HS-5 (cell line): Measurements from ENCODE around the gene SH3BGR.
"Not testable (repeated sequence)": the region's sequence is repeated elsewhere in the genome, so short reads cannot be mapped to it uniquely, and the experiment has no call there.

Experiments
- DNase-seq: peaks from one replicate; pipeline ENCODE4 v3.0.0-alpha.2; 2012; ENCODE audit warnings: low read depth

SH3BGR gene

DNA sequence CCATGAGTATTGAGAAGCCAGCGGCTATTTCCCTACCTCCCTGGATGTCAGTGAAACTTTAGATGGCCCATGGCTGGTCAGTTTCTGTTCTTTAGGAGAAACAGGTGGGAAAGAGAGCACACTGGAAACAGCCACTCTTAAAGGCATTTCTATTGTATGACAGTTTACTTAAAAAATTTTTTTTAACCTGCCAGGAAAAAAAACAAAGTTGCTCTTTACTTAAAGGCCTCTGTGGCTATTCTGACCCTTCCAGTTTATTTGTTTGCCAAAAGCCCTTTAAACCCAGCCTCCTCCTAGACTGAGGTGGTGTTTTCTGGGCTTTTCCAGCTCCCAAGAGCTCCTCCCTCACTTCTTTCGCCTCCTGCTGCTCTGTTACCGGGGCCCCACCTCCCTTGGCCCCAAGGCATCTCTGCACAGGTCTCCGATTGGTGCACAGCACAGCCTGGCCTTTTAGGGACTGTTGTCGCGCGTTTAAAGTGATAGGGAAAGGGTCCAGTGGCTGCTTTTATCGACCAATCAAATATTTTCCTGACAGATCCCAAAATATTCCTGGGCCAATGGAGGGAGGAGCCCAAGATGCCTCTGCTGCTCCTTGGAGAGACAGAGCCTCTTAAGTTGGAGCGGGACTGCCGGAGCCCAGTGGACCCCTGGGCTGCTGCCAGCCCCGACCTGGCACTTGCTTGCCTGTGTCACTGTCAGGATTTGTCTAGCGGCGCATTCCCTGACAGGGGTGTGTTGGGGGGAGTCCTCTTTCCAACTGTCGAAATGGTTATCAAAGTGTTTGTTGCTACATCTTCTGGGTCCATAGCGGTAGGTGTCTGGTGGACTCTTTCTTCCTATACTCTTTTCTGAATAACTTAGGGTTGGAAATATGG, at the start of gene SH3BGR:
Gene SH3BGR (plus strand): TSS at position 639 of the 875 bp plus-strand sequence. CDS start 127 bp downstream, at position 766.
- DNase-seq: no peak

- no peak for DNase-seq
Observed at GRCh38 chr21:39406065-39406464, 45.7 kb upstream of the SH3BGR start.

DNA sequence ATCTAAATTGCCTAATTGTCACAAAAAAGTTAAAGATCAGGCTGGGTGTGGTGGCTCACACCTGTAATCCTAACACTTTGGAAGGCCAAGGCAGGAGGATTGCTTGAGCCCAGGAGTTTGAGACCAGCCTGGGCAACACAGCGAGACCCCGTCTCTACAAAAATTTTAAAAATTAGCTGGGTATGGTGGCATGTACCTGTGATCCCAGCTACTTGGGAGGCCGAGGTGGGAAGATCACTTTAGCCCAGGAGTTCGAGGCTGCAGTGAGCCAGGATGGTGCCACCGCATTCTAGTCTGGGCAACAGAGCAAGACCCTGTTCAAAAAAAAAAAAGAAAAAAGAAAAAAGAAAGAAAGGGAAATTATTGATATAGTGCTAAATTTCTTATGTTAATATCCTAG, 32.6 kb upstream of the SH3BGR start:
- not testable (repeated sequence) for DNase-seq

DNA sequence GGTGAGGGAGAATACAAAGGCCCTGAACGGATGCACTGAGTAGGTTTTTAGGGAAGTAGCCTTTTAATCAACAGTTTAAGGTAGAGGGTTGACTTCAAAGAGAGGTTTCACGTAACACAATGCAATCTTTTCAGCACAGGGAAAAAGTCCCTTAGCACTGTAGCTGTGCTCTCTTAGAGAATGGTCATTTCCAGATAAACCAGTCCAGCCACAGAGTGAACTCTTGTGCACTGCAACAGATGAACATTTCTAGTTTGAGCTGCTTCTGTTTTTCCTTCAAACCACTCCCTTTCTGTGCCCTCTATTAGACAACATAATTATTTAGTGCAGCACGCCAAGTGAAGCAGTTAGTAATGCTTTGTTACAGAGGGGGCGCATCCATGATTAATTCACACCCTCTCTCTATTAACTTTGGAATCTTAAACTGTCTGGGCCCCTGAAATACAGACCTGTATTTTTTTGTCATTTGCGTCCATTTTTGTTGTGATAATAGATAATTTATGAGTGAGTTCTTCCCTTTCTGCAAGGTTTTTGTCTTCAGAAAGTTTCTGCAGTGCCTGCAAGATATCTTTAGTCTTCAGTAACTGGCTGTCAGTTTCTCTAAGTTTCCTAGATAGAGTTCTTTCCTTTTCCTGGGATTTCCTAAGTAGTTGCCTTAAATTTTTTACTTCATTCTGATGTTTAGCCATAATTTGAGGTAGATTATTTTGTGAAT, 29.1 kb upstream of the SH3BGR start:
- DNase-seq: no peak

DNA sequence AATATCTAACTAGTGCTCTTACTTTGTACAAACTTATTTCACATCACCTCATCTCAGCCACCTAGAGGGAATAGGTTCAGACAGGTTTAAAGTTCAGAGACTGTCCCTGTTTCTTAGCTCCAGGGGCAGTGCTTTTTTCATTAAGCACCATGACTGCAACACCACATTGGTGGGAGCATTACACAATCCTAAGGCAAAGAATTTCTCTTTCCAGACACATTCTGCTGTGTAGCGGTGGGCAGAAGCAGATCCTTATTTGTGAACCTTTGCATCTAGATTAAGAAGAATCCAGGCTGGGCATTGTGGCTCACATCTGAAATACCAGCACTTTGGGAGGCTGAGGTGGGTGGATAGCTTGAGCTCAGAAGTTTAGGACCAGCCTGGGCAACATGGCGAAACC, 22.3 kb upstream of the SH3BGR start:
- no peak for DNase-seq

- no peak for DNase-seq
Observed at GRCh38 chr21:39430016-39430415, 21.8 kb upstream of the SH3BGR start.

- DNase-seq: no peak
Observed at GRCh38 chr21:39430457-39430856, 21.3 kb upstream of the SH3BGR start.

- no peak for DNase-seq
Observed at GRCh38 chr21:39430954-39431353, 20.8 kb upstream of the SH3BGR start.

- DNase-seq: no peak
Observed at GRCh38 chr21:39434950-39435349, 16.8 kb upstream of the SH3BGR start.

- no peak for DNase-seq
Observed at GRCh38 chr21:39439232-39439631, 12.5 kb upstream of the SH3BGR start.

GRCh38 chr21:39441502-39442475, 10.0 kb upstream of the SH3BGR start:
- no peak for DNase-seq

DNA sequence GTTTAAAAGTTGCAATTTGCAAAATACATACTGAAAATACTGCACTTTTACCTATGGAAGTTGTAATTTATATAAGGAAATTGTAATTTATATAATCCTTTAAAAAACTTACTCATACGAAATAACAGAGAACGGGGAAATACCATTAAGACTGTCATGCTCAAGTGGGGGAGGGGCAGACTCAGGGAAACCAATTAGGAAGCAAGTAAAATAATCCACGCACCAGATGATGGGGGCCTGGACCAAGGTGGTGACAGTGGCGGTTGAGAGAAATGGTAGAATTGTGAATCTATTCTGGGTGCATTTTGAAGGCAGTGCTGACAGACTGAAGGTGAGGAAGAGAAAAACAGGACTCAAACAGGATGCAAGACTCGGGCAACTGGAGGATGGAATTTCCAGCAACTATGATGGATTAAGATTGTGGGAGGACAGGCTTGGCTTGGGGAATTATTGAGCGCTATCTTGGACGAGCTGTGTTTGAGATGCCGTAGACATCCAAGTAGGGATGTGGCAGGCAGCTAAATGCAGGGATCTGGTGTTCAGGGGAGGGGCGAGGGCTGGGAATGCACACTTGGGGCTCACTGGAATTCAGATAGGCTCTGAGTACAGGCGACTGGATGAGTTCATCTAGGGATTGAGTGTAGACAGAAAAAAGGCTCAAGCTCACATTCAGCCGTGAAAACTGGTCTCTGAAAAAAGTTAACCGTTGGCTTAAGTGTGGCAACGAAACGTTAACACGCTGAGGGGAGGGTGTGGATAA, 7.2 kb upstream of the SH3BGR start:
- no peak for DNase-seq

DNA sequence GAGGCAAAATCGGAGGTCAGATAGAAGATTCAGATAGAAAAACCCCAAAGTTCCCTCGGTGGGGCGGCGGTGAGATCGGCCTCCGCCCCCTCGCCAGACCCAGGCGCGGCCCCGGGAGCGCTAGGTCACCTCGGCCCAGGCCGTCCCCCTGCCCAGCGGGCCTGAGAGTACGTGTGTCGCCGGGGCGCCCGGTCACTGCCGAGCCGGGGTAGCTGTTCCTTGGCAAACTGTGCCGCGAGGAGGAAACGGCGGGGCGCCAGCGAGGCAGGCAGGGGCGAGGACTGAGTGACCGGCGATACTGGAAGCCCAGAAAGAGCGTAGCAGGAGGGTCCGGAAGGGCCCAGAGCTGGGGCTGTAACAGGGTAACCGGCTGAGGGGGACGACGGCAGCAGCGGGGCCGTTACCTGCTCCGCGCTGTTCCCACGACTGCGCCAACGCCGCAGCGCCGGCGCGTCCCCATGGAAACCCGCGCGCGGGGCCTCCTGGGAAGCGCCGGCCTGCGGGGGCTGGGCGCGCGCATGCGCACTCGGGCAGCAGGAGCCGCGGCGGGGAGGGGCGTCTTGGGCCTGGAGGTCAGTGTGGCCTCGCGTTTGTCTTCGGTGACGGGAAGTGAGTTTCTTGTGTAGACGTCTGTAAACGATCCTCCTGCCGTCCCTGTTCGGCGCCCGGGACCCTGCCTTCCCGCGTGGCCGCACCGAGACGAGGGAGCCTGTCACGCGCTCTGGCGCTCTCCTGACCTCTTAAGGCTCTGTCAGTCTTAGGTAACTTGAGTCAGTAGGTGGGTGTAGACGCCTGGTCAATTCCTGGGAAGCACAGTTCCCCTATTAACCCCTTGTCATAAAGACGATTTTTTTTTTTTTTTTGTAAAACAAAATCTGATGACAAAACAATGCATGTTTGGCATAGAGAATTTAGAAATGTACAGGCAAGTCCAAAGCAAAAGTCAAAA, 6.2 kb upstream of the SH3BGR start, which contains the start of gene LCA5L:
Gene LCA5L (minus strand): TSS at position 458 of the 949 bp plus-strand sequence. CDS start 17,285 bp downstream, outside the sequence.
- peak; percentile 55 for DNase-seq

GRCh38 chr21:39447264-39447663, 4.5 kb upstream of the SH3BGR start:
- DNase-seq: no peak

DNA sequence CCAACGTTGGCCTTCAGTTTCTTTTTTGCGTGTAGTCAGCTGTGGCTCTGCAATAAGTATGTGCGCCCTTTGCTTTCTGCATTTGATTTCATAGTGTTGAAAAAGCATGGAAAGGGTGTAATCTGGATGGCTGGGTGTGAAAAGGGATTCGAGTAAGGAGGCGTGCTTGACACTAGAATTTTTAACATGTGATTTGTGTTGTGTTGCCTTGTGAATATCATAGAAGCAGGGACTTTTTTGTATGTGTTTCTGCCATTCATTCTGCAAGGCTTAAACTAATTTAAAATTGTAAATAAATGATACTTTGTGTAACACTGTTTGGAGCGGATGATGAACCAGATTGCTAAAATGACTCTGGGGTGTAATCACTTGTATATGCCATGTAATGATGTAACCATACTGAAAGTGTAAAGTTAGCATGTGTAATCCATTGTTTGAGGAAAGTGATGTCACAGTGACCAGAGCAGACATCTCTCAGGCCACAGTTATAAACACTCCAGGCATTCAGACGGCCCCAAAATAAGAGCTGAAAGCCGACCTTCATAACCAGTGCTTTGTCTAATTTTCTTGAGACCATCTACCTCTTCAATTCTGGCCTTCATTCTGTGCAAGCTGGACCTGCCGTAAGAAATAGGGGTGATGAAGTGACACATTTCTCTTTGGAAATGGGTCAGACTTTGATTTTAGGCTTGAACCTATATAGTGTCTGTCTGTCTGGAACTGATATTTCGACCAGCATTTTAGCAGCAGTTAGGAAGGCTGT, 618 bp downstream of the SH3BGR start:
- DNase-seq: peak; percentile 42

- no peak for DNase-seq
Observed at GRCh38 chr21:39452970-39453342, 1.2 kb downstream of the SH3BGR start.

- DNase-seq: no peak
Observed at GRCh38 chr21:39453571-39454179, 1.9 kb downstream of the SH3BGR start.

DNA sequence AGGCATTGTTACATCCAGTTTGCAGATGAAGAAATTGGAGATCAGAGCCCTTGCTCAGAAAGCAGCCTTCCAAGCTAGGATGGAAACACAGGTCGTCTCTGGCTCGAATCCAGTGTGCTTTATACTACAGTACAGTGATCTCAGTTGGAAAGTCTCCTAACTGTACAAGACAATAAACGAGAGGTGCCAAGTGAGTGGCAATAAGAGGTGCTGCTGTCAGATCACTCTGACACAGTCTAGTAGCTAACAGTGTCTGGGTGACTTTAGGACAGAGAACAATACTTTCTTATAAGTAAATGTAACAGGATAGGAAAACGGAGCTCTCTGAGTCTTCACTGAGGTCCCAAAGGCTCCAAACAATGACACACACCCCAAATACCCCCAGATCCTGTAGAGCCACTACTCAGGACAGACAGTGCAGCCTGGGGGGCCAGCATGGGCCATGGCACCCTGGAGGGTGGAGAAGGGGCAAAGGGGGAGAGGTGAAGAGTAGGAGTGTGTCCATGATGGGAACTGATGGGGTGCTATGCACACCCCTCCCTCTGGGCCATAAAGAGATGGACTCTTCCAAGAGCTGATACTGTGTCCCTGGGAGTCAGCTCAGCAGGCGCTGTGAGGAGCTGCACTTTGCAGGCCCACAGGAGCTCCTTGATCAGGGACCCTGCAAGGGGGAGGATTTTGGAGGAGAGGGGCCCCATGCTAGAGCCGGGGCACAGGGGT, 3.3 kb downstream of the SH3BGR start:
- DNase-seq: no peak
